HEK293T (cell line): ENCODE results near the gene ANKRD31.
"Not testable (repeated sequence)": the region's sequence is repeated elsewhere in the genome, so short reads cannot be mapped to it uniquely, and the experiment has no call there.

Experiments used
- CTCF ChIA-PET: fragments of 350-600 bp; formaldehyde crosslinking; extraction: SDS; loops from one replicate; lab custom pipeline; 2021; ENCODE audit warnings: antibody characterized with exemption, inconsistent platforms; lab: Yijun Ruan, JAX
- POLR2A ChIA-PET: fragments of 350-600 bp; formaldehyde crosslinking; extraction: SDS; loops from one replicate; lab custom pipeline; 2020; ENCODE audit warnings: antibody characterized with exemption, inconsistent platforms; lab: Yijun Ruan, JAX
- DNase-seq: peaks from one replicate; pipeline ENCODE4 v3.0.0; 2012; ENCODE audit warnings: mixed read lengths; ENCODE audit errors: extremely low spot score
- ARNT ChIP-seq: fragments of 450-650 bp; IDR thresholded peaks from 2 replicates; pipeline ENCODE4 v1.6.1; 2017; ENCODE audit warnings: mild to moderate bottlenecking
- BHLHE40 ChIP-seq: fragments of 450-650 bp; IDR thresholded peaks from 2 replicates; pipeline ENCODE4 v1.6.1; 2016; ENCODE audit warnings: mild to moderate bottlenecking, moderate library complexity, borderline replicate concordance
- CTBP1 ChIP-seq: fragments of 450-650 bp; IDR thresholded peaks from 2 replicates; pipeline ENCODE4 v1.6.1; 2016; ENCODE audit warnings: borderline replicate concordance
- ELF4 ChIP-seq: fragments of 450-650 bp; IDR thresholded peaks from 2 replicates; pipeline ENCODE4 v1.6.1; 2017; ENCODE audit warnings: antibody characterized with exemption
- FOXA1 ChIP-seq: fragments of 450-650 bp; IDR thresholded peaks from 2 replicates; pipeline ENCODE4 v1.6.1; 2016; ENCODE audit warnings: mild to moderate bottlenecking
- FOXK2 ChIP-seq: fragments of 450-650 bp; IDR thresholded peaks from 2 replicates; pipeline ENCODE4 v1.6.1; 2016; ENCODE audit warnings: mild to moderate bottlenecking
- FOXM1 ChIP-seq: fragments of 450-650 bp; IDR thresholded peaks from 2 replicates; pipeline ENCODE4 v1.6.1; 2017; ENCODE audit warnings: mild to moderate bottlenecking, borderline replicate concordance
- HDGF ChIP-seq: fragments of 450-650 bp; IDR thresholded peaks from 2 replicates; pipeline ENCODE4 v1.6.1; 2017; ENCODE audit warnings: antibody characterized with exemption, borderline replicate concordance
- L3MBTL2 ChIP-seq: fragments of 450-650 bp; conservative IDR thresholded peaks from 2 replicates; pipeline ENCODE4 v1.6.1; 2016; ENCODE audit warnings: mild to moderate bottlenecking
- LEF1 ChIP-seq: fragments of 450-650 bp; IDR thresholded peaks from 2 replicates; pipeline ENCODE4 v1.6.1; 2017; ENCODE audit warnings: mild to moderate bottlenecking, borderline replicate concordance
- NFRKB ChIP-seq: fragments of 450-650 bp; IDR thresholded peaks from 2 replicates; pipeline ENCODE4 v1.6.1; 2016; ENCODE audit warnings: mild to moderate bottlenecking, moderate library complexity
- PKNOX1 ChIP-seq: fragments of 450-650 bp; IDR thresholded peaks from 2 replicates; pipeline ENCODE4 v1.6.1; 2016
- SP1 ChIP-seq: fragments of 450-650 bp; IDR thresholded peaks from 2 replicates; pipeline ENCODE4 v1.6.1; 2017
- SUZ12 ChIP-seq: fragments of 450-650 bp; IDR thresholded peaks from 2 replicates; pipeline ENCODE4 v1.6.1; 2016; ENCODE audit warnings: mild to moderate bottlenecking
- TARDBP ChIP-seq: fragments of 450-650 bp; IDR thresholded peaks from 2 replicates; pipeline ENCODE4 v1.6.1; 2016
- ZNF384 ChIP-seq: fragments of 450-650 bp; IDR thresholded peaks from 2 replicates; pipeline ENCODE4 v1.6.1; 2016

Gene ANKRD31

GRCh38 chr5:75089137-75089536 is 147.5 kb downstream of the ANKRD31 start:
- no peak for TF ChIP-seq FOXK2
- no peak for TF ChIP-seq HDGF
- TF ChIP-seq CTBP1, result no peak
- no peak for TF ChIP-seq SUZ12
- TF ChIP-seq LEF1, result no peak
- TF ChIP-seq SP1, result no peak
- no peak for TF ChIP-seq TARDBP
- TF ChIP-seq FOXA1, result no peak
- no peak for TF ChIP-seq FOXM1
- TF ChIP-seq ELF4, result no peak
- no peak for TF ChIP-seq BHLHE40
- TF ChIP-seq L3MBTL2, result no peak
- no peak for TF ChIP-seq PKNOX1
- TF ChIP-seq ARNT, result no peak
- TF ChIP-seq ZNF384, result no peak
- ChIA-PET POLR2A (no interaction called here), CTCF (no interaction called here)
- DNase-seq, result no peak

GRCh38 chr5:75088648-75089047 is 148.0 kb downstream of the ANKRD31 start:
- CTCF ChIA-PET, result no interaction called here

GRCh38 chr5:75081510-75081909 is 155.2 kb downstream of the ANKRD31 start:
- ChIA-PET CTCF (no interaction called here), POLR2A (no interaction called here)
- no peak for TF ChIP-seq BHLHE40
- DNase-seq, result no peak

More at GRCh38 chr5:75088648-75089047, 148.0 kb downstream of the ANKRD31 start:
- no peak for DNase-seq
- POLR2A ChIA-PET, result no interaction called here
- TF ChIP-seq LEF1 (no peak), L3MBTL2 (no peak), NFRKB (no peak)

- DNase-seq, POLR2A ChIA-PET: not testable (repeated sequence)
- CTCF ChIA-PET, result interaction anchor here (0.6 kb wide), 1 partner anchor 31 kb away, joined by 3 read pairs; no protein-coding TSS in a partner anchor
Observed at GRCh38 chr5:75079346-75079745, 157.3 kb downstream of the ANKRD31 start.

- CTCF ChIA-PET, result no interaction called here
- DNase-seq, result no peak
- TF ChIP-seq ELF4 (no peak), FOXA1 (no peak), HDGF (no peak), SP1 (no peak), PKNOX1 (no peak), CTBP1 (no peak), LEF1 (no peak), FOXM1 (no peak), ARNT (no peak), FOXK2 (no peak), L3MBTL2 (no peak), ZNF384 (no peak), BHLHE40 (no peak), SUZ12 (no peak), TARDBP (no peak), NFRKB (no peak)
- POLR2A ChIA-PET, result no interaction called here
Observed at GRCh38 chr5:75078027-75078426, 158.7 kb downstream of the ANKRD31 start.

- no peak for DNase-seq
- ChIA-PET POLR2A (no interaction called here), CTCF (interaction anchor here (1.9 kb wide), 1 partner anchor 22 kb away, joined by 8 read pairs; no protein-coding TSS in a partner anchor)
- no peak for TF ChIP-seq L3MBTL2
- TF ChIP-seq SUZ12, result no peak
- no peak for TF ChIP-seq SP1
- no peak for TF ChIP-seq HDGF
- no peak for TF ChIP-seq LEF1
- no peak for TF ChIP-seq TARDBP
- TF ChIP-seq CTBP1, result no peak
Observed at GRCh38 chr5:75072061-75072460, 164.6 kb downstream of the ANKRD31 start.

- ChIA-PET CTCF (interaction anchor here (0.7 to 1.9 kb wide), 2 partner anchors 21 kb away, joined by 4 to 8 read pairs; no protein-coding TSS in a partner anchor), POLR2A (no interaction called here)
- no peak for TF ChIP-seq SUZ12
- DNase-seq, result no peak
Observed at GRCh38 chr5:75071100-75071499, 165.6 kb downstream of the ANKRD31 start.

- CTCF ChIA-PET, result no interaction called here
- POLR2A ChIA-PET, result no interaction called here
- no peak for TF ChIP-seq FOXM1
- TF ChIP-seq ARNT, result no peak
- TF ChIP-seq TARDBP, result no peak
- no peak for TF ChIP-seq BHLHE40
- TF ChIP-seq FOXK2, result no peak
- TF ChIP-seq SP1, result no peak
- TF ChIP-seq FOXA1, result no peak
- no peak for DNase-seq
Observed at GRCh38 chr5:75067434-75067833, 169.2 kb downstream of the ANKRD31 start.
